ENCODE results near the gene CFAP77.

The CFAP77 gene

DNA sequence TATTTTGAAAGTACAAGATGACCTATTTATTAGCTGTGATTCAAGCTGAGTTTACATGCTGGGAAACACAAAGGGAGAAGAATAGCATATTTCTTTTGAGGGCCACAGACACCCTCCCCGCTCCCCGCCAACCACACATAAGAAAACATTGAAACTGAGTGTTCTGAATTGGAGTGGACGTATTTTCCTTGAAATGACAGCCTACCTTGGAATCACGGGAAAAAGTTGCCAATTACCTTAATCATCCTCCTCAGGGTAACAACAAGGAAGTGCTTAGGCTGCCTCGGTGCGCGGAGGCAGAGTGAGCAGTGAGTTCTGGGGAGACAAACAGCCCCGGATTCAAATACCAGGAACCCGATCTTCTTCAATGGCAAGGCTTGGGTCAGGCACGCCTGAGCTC lies 31.4 kb downstream of the CFAP77 start:
- H3K9ac ChIP-seq: no peak overlapping the region
- H3K4me2 ChIP-seq: no peak overlapping the region
- no peak overlapping the region for H2AFZ ChIP-seq (ENCODE audit: low read depth)
- no peak overlapping the region for H3K27ac ChIP-seq
- H3K36me3 ChIP-seq (ENCODE audit: insufficient read depth): no peaks in the 10 kb centered on the region
- no peak for TF ChIP-seq CTCF (conservative IDR thresholded peaks at IDR 0.05; ENCODE audit: low read depth, low read length)
- no peaks in the 10 kb centered on the region for H4K20me1 ChIP-seq (ENCODE audit: insufficient read depth)
- H3K4me3 ChIP-seq (IDR thresholded peaks at IDR 0.05; ENCODE audit: insufficient read depth, low read depth, low read length): no peak overlapping the region
- H3K4me1 ChIP-seq (ENCODE audit: low read depth, poor library complexity, severe bottlenecking): no peaks in the 10 kb centered on the region
- no peaks in the 10 kb centered on the region for H3K79me2 ChIP-seq (ENCODE audit: insufficient read depth, low read depth)
- H3K27me3 ChIP-seq (ENCODE audit: insufficient read depth, low read depth): peaks cover 24% of the 10 kb centered on the region; the same call in 1 of the 2 replicates

- Histone ChIP-seq H3K36me3 (ENCODE audit: insufficient read depth) (no peaks in the 10 kb centered on the region), H2AFZ (ENCODE audit: low read depth) (no peak overlapping the region), H3K9ac (no peak overlapping the region), H3K27ac (no peak overlapping the region), H3K4me2 (no peak overlapping the region), H3K4me1 (ENCODE audit: low read depth, poor library complexity, severe bottlenecking) (no peaks in the 10 kb centered on the region), H4K20me1 (ENCODE audit: insufficient read depth) (no peaks in the 10 kb centered on the region), H3K79me2 (ENCODE audit: insufficient read depth, low read depth) (no peaks in the 10 kb centered on the region), H3K27me3 (ENCODE audit: insufficient read depth, low read depth) (peaks cover 23% of the 10 kb centered on the region; the same call in 1 of the 2 replicates), H3K4me3 (IDR thresholded peaks at IDR 0.05; ENCODE audit: insufficient read depth, low read depth, low read length) (no peak overlapping the region)
- no peak for TF ChIP-seq CTCF (conservative IDR thresholded peaks at IDR 0.05; ENCODE audit: low read depth, low read length)
These were observed 34.1 kb downstream of the CFAP77 start for GRCh38 chr9:132443951-132444607.

DNA sequence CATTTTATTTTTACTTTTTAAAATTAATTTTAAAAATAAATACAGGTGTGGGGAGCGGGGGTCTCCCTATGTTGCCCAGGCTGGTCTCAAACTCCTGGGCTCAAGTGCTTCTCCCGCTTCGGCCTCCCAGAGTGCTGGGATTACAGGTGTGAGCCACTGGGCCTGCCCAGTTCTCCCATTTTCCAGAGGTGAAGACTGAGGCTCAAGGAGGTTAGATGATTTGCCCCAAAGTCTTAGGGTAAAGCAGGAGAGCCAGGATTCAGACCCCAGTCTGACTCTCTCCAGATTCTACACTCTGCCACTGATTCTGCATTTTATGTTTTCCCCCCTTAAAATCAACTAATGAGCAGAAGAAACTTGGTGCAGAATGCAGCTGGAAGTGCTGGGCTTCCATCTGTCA lies 36.9 kb downstream of the CFAP77 start:
- H3K79me2 ChIP-seq (ENCODE audit: insufficient read depth, low read depth): no peaks in the 10 kb centered on the region
- H2AFZ ChIP-seq (ENCODE audit: low read depth): no peak overlapping the region
- TF ChIP-seq CTCF (conservative IDR thresholded peaks at IDR 0.05; ENCODE audit: low read depth, low read length): no peak
- H3K4me3 ChIP-seq (IDR thresholded peaks at IDR 0.05; ENCODE audit: insufficient read depth, low read depth, low read length): no peak overlapping the region
- H3K4me1 ChIP-seq (ENCODE audit: low read depth, poor library complexity, severe bottlenecking): no peaks in the 10 kb centered on the region
- H3K4me2 ChIP-seq: no peak overlapping the region
- no peak overlapping the region for H3K27ac ChIP-seq
- no peaks in the 10 kb centered on the region for H4K20me1 ChIP-seq (ENCODE audit: insufficient read depth)
- peaks cover 21% of the 10 kb centered on the region; the same call in 1 of the 2 replicates for H3K27me3 ChIP-seq (ENCODE audit: insufficient read depth, low read depth)
- H3K36me3 ChIP-seq (ENCODE audit: insufficient read depth): no peaks in the 10 kb centered on the region
- no peak overlapping the region for H3K9ac ChIP-seq

DNA sequence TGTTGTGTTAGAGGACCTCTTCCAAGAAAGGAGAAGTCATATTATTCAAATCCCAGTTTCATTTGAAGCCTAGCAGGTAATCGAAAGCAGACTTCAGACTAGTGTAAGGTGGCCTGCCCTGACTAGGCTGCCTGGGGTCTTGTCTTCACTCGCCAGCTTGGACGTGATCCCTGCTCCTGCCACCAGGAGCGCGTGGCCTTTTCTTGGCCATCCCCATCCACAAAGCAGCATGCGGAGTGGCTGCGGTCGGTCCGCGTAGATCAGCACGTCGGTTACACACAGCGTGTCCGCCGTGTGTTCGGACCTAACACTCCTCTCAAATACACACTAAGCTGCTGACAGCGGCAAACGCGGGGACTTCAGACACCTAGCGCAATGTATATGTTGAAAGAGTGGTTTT lies 37.3 kb downstream of the CFAP77 start:
- H2AFZ ChIP-seq (ENCODE audit: low read depth): no peak overlapping the region
- TF ChIP-seq CTCF (conservative IDR thresholded peaks at IDR 0.05; ENCODE audit: low read depth, low read length): no peak
- H4K20me1 ChIP-seq (ENCODE audit: insufficient read depth): no peaks in the 10 kb centered on the region

More for the DNA sequence above, 37.3 kb downstream of the CFAP77 start:
- Histone ChIP-seq H3K27me3 (ENCODE audit: insufficient read depth, low read depth) (peaks cover 20% of the 10 kb centered on the region; the same call in 1 of the 2 replicates), H3K4me3 (IDR thresholded peaks at IDR 0.05; ENCODE audit: insufficient read depth, low read depth, low read length) (no peak overlapping the region), H3K4me2 (no peak overlapping the region), H3K9ac (no peak overlapping the region), H3K36me3 (ENCODE audit: insufficient read depth) (no peaks in the 10 kb centered on the region), H3K4me1 (ENCODE audit: low read depth, poor library complexity, severe bottlenecking) (no peaks in the 10 kb centered on the region), H3K27ac (no peak overlapping the region), H3K79me2 (ENCODE audit: insufficient read depth, low read depth) (no peaks in the 10 kb centered on the region)

All from KMS-11 (cell line).